IMR-90 (cell line): ENCODE data around the gene EFCAB8. TPM values are rescaled to one million over a fixed set of nuclear protein-coding genes. Genes with fewer than 3 reads are reported as not detected.

Experiments used
- ATAC-seq: fragments of 200-7000 bp; cut with Tn5 transposase; 2 replicates; pipeline ENCODE4 v1.9.1; 2020; ENCODE audit warnings: low read depth, mild to moderate bottlenecking, moderate library complexity
- BruUV-seq: library from RNA; stranded (reverse); fragments of 400-500 nt; replicated peaks from 2 replicates; lab custom pipeline; 2021; lab: Mats Ljungman, UMichigan
- CTCF ChIA-PET: fragments of 300-600 bp; formaldehyde crosslinking; extraction: SDS; loops from one replicate; lab custom pipeline; 2021; ENCODE audit warnings: antibody characterized with exemption; lab: Yijun Ruan, JAX
- POLR2A ChIA-PET: fragments of 300-600 bp; sonication (Branson Sonifier 250); formaldehyde crosslinking; loops from one replicate; lab custom pipeline; 2022; ENCODE audit warnings: antibody characterized with exemption; ENCODE audit not compliant: unreplicated experiment; lab: Charles Lee
- DNase-seq: peaks from one replicate; pipeline ENCODE4 v3.0.0; 2013
- H2AFZ ChIP-seq: replicated peaks from 2 replicates; pipeline ENCODE3; 2013; ENCODE audit warnings: low read length, mild to moderate bottlenecking; ENCODE audit not compliant: poor library complexity
- H2AK5ac ChIP-seq: 2 replicates; pipeline ENCODE4 v1.6.1; 2013; ENCODE audit warnings: low read depth, low read length, inconsistent platforms
- H2AK9ac ChIP-seq: replicated peaks from 2 replicates; pipeline ENCODE3; 2013; ENCODE audit warnings: mild to moderate bottlenecking, low read depth, low read length, moderate library complexity; ENCODE audit not compliant: poor library complexity
- H2BK120ac ChIP-seq: 2 replicates; pipeline ENCODE4 v1.6.1; 2013; ENCODE audit warnings: low read depth, low read length, inconsistent platforms
- H2BK15ac ChIP-seq: 3 replicates; pipeline ENCODE4 v1.6.1; 2013; ENCODE audit warnings: low read depth, low read length, inconsistent platforms
- H2BK20ac ChIP-seq: 2 replicates; pipeline ENCODE4 v1.6.1; 2013; ENCODE audit warnings: low read depth, mild to moderate bottlenecking, inconsistent platforms, low read length, moderate library complexity
- H2BK5ac ChIP-seq: 2 replicates; pipeline ENCODE4 v1.6.1; 2013; ENCODE audit warnings: mild to moderate bottlenecking, low read depth, low read length, inconsistent platforms; ENCODE audit not compliant: poor library complexity, severe bottlenecking
- H3K14ac ChIP-seq: replicated peaks from 2 replicates; pipeline ENCODE4 v1.6.1; 2013; ENCODE audit warnings: low read depth, low read length, inconsistent platforms
- H3K18ac ChIP-seq: 2 replicates; pipeline ENCODE4 v1.6.1; 2013; ENCODE audit warnings: low read depth, low read length, control low read depth
- H3K23ac ChIP-seq: 2 replicates; pipeline ENCODE4 v1.6.1; 2013; ENCODE audit warnings: low read depth, low read length, inconsistent platforms
- H3K27ac ChIP-seq: 2 replicates; pipeline ENCODE4 v1.5.1; 2013; ENCODE audit warnings: mild to moderate bottlenecking, control low read depth, low read length; ENCODE audit not compliant: insufficient read depth
- H3K27me3 ChIP-seq: 2 replicates; pipeline ENCODE4 v1.6.1; 2013; ENCODE audit warnings: low read length; ENCODE audit not compliant: control insufficient read depth, insufficient read depth
- H3K36me3 ChIP-seq: 2 replicates; pipeline ENCODE4 v1.6.1; 2013; ENCODE audit warnings: low read length, mixed read lengths; ENCODE audit not compliant: control insufficient read depth, insufficient read depth
- H3K4ac ChIP-seq: 2 replicates; pipeline ENCODE4 v1.6.1; 2013; ENCODE audit warnings: low read depth, low read length, inconsistent platforms
- H3K4me1 ChIP-seq: 2 replicates; pipeline ENCODE4 v1.6.1; 2013; ENCODE audit warnings: low read length, mixed read lengths; ENCODE audit not compliant: control insufficient read depth, insufficient read depth
- H3K4me2 ChIP-seq: 2 replicates; pipeline ENCODE4 v1.6.1; 2013; ENCODE audit warnings: low read depth, mild to moderate bottlenecking, control low read depth, low read length, moderate library complexity
- H3K4me3 ChIP-seq: 2 replicates; pipeline ENCODE4 v1.5.1; 2013; ENCODE audit warnings: low read depth, mild to moderate bottlenecking, control low read depth, low read length, moderate library complexity; ENCODE audit not compliant: insufficient read depth
- H3K56ac ChIP-seq: 2 replicates; pipeline ENCODE4 v1.6.1; 2013; ENCODE audit warnings: low read length, inconsistent platforms; ENCODE audit not compliant: insufficient read depth; ENCODE audit errors: extremely low read depth
- H3K79me1 ChIP-seq, 2 experiments: 2 replicates each; pipeline ENCODE4 v1.6.1; 2013; ENCODE audit warnings: low read length in 2 of 2, inconsistent platforms in 1 of 2, low read depth in 1 of 2
- H3K9ac ChIP-seq: 2 replicates; pipeline ENCODE4 v1.6.1; 2013; ENCODE audit warnings: low read depth, low read length, control low read depth
- H3K9me1 ChIP-seq: 2 replicates; pipeline ENCODE4 v1.6.1; 2013; ENCODE audit warnings: low read length, inconsistent platforms; ENCODE audit not compliant: insufficient read depth
- H3K9me3 ChIP-seq: 2 replicates; pipeline ENCODE4 v1.6.1; 2013; ENCODE audit warnings: low read length; ENCODE audit not compliant: control insufficient read depth, insufficient read depth
- H4K20me1 ChIP-seq: 2 replicates; pipeline ENCODE4 v1.6.1; 2013; ENCODE audit warnings: low read length, inconsistent platforms; ENCODE audit not compliant: insufficient read depth
- H4K5ac ChIP-seq: 2 replicates; pipeline ENCODE4 v1.6.1; 2013; ENCODE audit warnings: mild to moderate bottlenecking, low read depth, low read length, control low read depth
- H4K8ac ChIP-seq, 2 experiments: 2 replicates each; pipeline ENCODE4 v1.6.1; 2013; ENCODE audit warnings: low read depth in 2 of 2, low read length in 2 of 2, control low read depth in 1 of 2, inconsistent platforms in 1 of 2
- H4K91ac ChIP-seq: 2 replicates; pipeline ENCODE4 v1.6.1; 2013; ENCODE audit warnings: low read depth, low read length, inconsistent platforms; ENCODE audit not compliant: insufficient read depth
- CHD1 ChIP-seq: IDR thresholded peaks from 2 replicates; pipeline ENCODE4 v1.6.1; 2012; ENCODE audit warnings: low read depth, low read length, improper control_type of control experiment
- FOS ChIP-seq: fragments of 150-350 bp; IDR thresholded peaks from 2 replicates; pipeline ENCODE4 v1.6.1; 2016; ENCODE audit warnings: low read depth, low read length
- MAFK ChIP-seq: IDR thresholded peaks from 2 replicates; pipeline ENCODE4 v1.6.1; 2012; ENCODE audit warnings: low read depth, low read length, improper control_type of control experiment
- MAZ ChIP-seq: IDR thresholded peaks from 2 replicates; pipeline ENCODE4 v1.6.1; 2012; ENCODE audit warnings: low read depth, mild to moderate bottlenecking, low read length, improper control_type of control experiment, moderate library complexity, borderline replicate concordance
- MXI1 ChIP-seq: IDR thresholded peaks from 2 replicates; pipeline ENCODE4 v1.6.1; 2012; ENCODE audit warnings: low read depth, mild to moderate bottlenecking, low read length, moderate library complexity, borderline replicate concordance
- NFE2L2 ChIP-seq: fragments of 150-350 bp; IDR thresholded peaks from 2 replicates; pipeline ENCODE4 v1.6.1; 2016; ENCODE audit warnings: low read depth, mild to moderate bottlenecking, low read length
- POLR2A ChIP-seq: IDR thresholded peaks from 2 replicates; pipeline ENCODE4 v1.6.1; 2012; ENCODE audit warnings: mild to moderate bottlenecking, low read depth, low read length
- RFX5 ChIP-seq: IDR thresholded peaks from 2 replicates; pipeline ENCODE4 v1.8.0; 2012; ENCODE audit warnings: low read depth, mild to moderate bottlenecking, low read length, moderate library complexity
- WGBS, 2 experiments: methylation state at CpG; one replicate each; pipeline versions ENCODE4 v1.1.5 to v1.1.7; 2013; ENCODE audit warnings: missing lambda C conversion rate in 2 of 2; ENCODE audit not compliant: insufficient read length in 1 of 2; ENCODE audit errors: extremely low coverage in 2 of 2; 5-methylcytosine and 5-hydroxymethylcytosine counted together
- dilution Hi-C: fragments of 300-500 bp; cut with HindIII; formaldehyde crosslinking; loops from one replicate; pipeline ENCODE4 v1.14.3; 2018; ENCODE audit warnings: low sequenced_read_pairs; ENCODE audit not compliant: unreplicated experiment
- in situ Hi-C: fragments of 300-500 bp; cut with MboI; formaldehyde crosslinking; loops from 3 replicates; pipeline ENCODE4 v1.14.3; 2019; ENCODE audit warnings: low sequenced_read_pairs, inconsistent platforms, mixed read lengths
- intact Hi-C: fragments of 100-400 bp; cut with micrococcal nuclease; formaldehyde crosslinking; loops from 2 replicates; pipeline ENCODE4 v1.10.0; 2022
- polyA plus RNA-seq, 3 experiments: library from polyadenylated mRNA; depleted of rRNA; stranded (reverse); fragments of >200 nt; gene quantifications; 2 replicates each; pipeline ENCODE4 v1.2.3, GENCODE V29; 2012; ENCODE audit warnings: low replicate concordance in 1 of 3
- total RNA-seq: library from RNA; depleted of rRNA; stranded (reverse); fragments of >200 nt; gene quantifications from 2 replicates; pipeline ENCODE4 v1.2.3, GENCODE V29; 2012
- TF ChIP-seq, protein P1 (sequence below): conservative IDR thresholded peaks from 2 replicates; pipeline ENCODE4 v1.5.1; 2012; ENCODE audit warnings: mild to moderate bottlenecking, low read depth, low read length, improper control_type of control experiment

The EFCAB8 gene
- total and polyA plus RNA-seq, 2 of the 4 experiments (the other 2 are of a cell fraction) = not detected

- TF ChIP-seq MAFK = no peak
These were observed 124.1 kb downstream of the EFCAB8 start (continued) for GRCh38 chr20:32982617-32983458.

- no peak for ATAC-seq
- H4K91ac ChIP-seq = no peak overlapping the region
- no peak overlapping the region for H3K9ac ChIP-seq
- no peak for TF ChIP-seq MAZ
- TF ChIP-seq RFX5 = no peak
- TF ChIP-seq MXI1 = no peak
- TF ChIP-seq FOS = no peak
- TF ChIP-seq POLR2A = no peak
- TF ChIP-seq, protein P1, sequence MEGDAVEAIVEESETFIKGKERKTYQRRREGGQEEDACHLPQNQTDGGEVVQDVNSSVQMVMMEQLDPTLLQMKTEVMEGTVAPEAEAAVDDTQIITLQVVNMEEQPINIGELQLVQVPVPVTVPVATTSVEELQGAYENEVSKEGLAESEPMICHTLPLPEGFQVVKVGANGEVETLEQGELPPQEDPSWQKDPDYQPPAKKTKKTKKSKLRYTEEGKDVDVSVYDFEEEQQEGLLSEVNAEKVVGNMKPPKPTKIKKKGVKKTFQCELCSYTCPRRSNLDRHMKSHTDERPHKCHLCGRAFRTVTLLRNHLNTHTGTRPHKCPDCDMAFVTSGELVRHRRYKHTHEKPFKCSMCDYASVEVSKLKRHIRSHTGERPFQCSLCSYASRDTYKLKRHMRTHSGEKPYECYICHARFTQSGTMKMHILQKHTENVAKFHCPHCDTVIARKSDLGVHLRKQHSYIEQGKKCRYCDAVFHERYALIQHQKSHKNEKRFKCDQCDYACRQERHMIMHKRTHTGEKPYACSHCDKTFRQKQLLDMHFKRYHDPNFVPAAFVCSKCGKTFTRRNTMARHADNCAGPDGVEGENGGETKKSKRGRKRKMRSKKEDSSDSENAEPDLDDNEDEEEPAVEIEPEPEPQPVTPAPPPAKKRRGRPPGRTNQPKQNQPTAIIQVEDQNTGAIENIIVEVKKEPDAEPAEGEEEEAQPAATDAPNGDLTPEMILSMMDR = no peak
- TF ChIP-seq CHD1 = no peak
- no peak for TF ChIP-seq NFE2L2
- CTCF ChIA-PET = no interaction called here
- no peak overlapping the region for H2BK120ac ChIP-seq
- no TSS peak for BruUV-seq
- no peaks in the 10 kb centered on the region for H3K36me3 ChIP-seq
- H3K4me2 ChIP-seq = no peak overlapping the region
- no peak overlapping the region for H2AK5ac ChIP-seq
- no peak overlapping the region for H2BK15ac ChIP-seq
- H3K27ac ChIP-seq = no peak overlapping the region
- no peaks in the 10 kb centered on the region for H3K4me1 ChIP-seq
- in situ Hi-C loops = no loop called here
- H2BK20ac ChIP-seq = no peak overlapping the region
- H3K23ac ChIP-seq = no peak overlapping the region
- no peaks in the 10 kb centered on the region for H3K79me1 ChIP-seq
- no peak overlapping the region for H3K4ac ChIP-seq
- peaks cover 9% of the 10 kb centered on the region for H3K27me3 ChIP-seq
- 64% methylated on average over 2 of the region's 12 CpGs; no CpG with 5 or more reads in 1 of the 2 experiments for WGBS, 2 experiments
- dilution Hi-C loops = no loop called here
- H4K5ac ChIP-seq = no peak overlapping the region
- H3K9me3 ChIP-seq = no peaks in the 10 kb centered on the region
- no peak overlapping the region for H3K14ac ChIP-seq
- POLR2A ChIA-PET = no interaction called here
- no peak overlapping the region for H3K4me3 ChIP-seq
- H2AK9ac ChIP-seq = no peak overlapping the region
- no peaks in the 10 kb centered on the region for H3K9me1 ChIP-seq
- no peak overlapping the region for H3K18ac ChIP-seq
- H3K56ac ChIP-seq = no peak overlapping the region
- no peak for DNase-seq
- no peak overlapping the region for H2BK5ac ChIP-seq
- H4K20me1 ChIP-seq = no peaks in the 10 kb centered on the region
- intact Hi-C loops = no loop called here
- H2AFZ ChIP-seq = no peak overlapping the region
- H4K8ac ChIP-seq = no peak overlapping the region
These were observed 124.9 kb downstream of the EFCAB8 start for GRCh38 chr20:32983459-32984112.
